K562 (cell line): ENCODE measurements around the gene CREB3L4. TPM values are rescaled to one million over a fixed set of nuclear protein-coding genes. Genes with fewer than 3 reads are reported as not detected.

Experiments
- BCOR ChIP-seq: fragments of 450-650 bp; IDR thresholded peaks from 2 replicates; pipeline ENCODE4 v1.6.1; 2016
- FOXJ2 ChIP-seq: fragments of 200-800 bp; sonication (Bioruptor generic); IDR thresholded peaks from 2 replicates; pipeline ENCODE4 v1.6.1; 2016; ENCODE audit warnings: missing genetic modification characterization, missing compliant biosample characterization
- MYC ChIP-seq, 2 experiments: fragments of 250-450 bp in 1 of 2; sonication (Bioruptor Pico) in 1 of 2; IDR thresholded peaks; 2 replicates each; pipeline versions ENCODE4 v1.5.1 to v1.6.1; 2012 to 2021; ENCODE audit warnings: low read depth in 2 of 2, borderline replicate concordance in 1 of 2, improper control_type of control experiment in 1 of 2, low read length in 1 of 2, mild to moderate bottlenecking in 1 of 2, moderate library complexity in 1 of 2
- NFIX ChIP-seq: fragments of 250-450 bp; sonication (Bioruptor Pico); IDR thresholded peaks from 2 replicates; pipeline ENCODE4 v1.4.0; 2020; ENCODE audit warnings: low read depth, mild to moderate bottlenecking, moderate library complexity
- NRF1 ChIP-seq, 2 experiments: fragments of 450-650 bp; IDR thresholded peaks in 1 of 2; conservative IDR thresholded peaks in 1 of 2; 2 replicates each; pipeline ENCODE4 v1.6.1; 2014; ENCODE audit warnings: mild to moderate bottlenecking in 2 of 2
- PML ChIP-seq: IDR thresholded peaks from 2 replicates; pipeline ENCODE4 v1.6.1; 2012; ENCODE audit warnings: low read length, inconsistent platforms
- RBM22 ChIP-seq: fragments of 200-400 bp; formaldehyde crosslinking; IDR thresholded peaks from 2 replicates; pipeline ENCODE4 v1.6.1; 2018; ENCODE audit warnings: low read length, low read depth; ENCODE audit not compliant: poor library complexity, severe bottlenecking
- polyA plus RNA-seq, 8 experiments: library from polyadenylated mRNA; depleted of rRNA in 4 of 8; stranded (reverse) in 5 of 8; unstranded in 3 of 8; fragments of >200 nt; fragmentation: Nextera tagmentation in 2 of 8; fragmentation: Illumina TruSeq in 1 of 8; extraction: Ambion mirVana in 2 of 8; extraction: Trizol in 1 of 8; gene quantifications; 2 replicates each; pipeline versions ENCODE4 v1.2.1 to v1.2.3, GENCODE V29; 2011 to 2014; ENCODE audit warnings: inconsistent platforms in 1 of 8, missing spikeins in 1 of 8
- total RNA-seq, 7 experiments: library from RNA; depleted of rRNA in 6 of 7; stranded (reverse); fragments of >200 nt in 6 of 7; fragmentation: Illumina TruSeq in 2 of 7; extraction: Trizol in 2 of 7; gene quantifications; 2 replicates each; pipeline versions ENCODE4 v1.2.1 to v1.2.3, GENCODE V29; 2011 to 2021; ENCODE audit warnings: low replicate concordance in 1 of 7
- TF ChIP-seq, protein P1 (sequence below): fragments of 450-650 bp; IDR thresholded peaks from 2 replicates; pipeline ENCODE4 v1.6.1; 2017; ENCODE audit warnings: antibody characterized with exemption, mild to moderate bottlenecking
- TF ChIP-seq, protein P2 (sequence below), 2 experiments: fragments of 450-650 bp; conservative IDR thresholded peaks; 2 replicates each; pipeline ENCODE4 v1.6.1; 2017; ENCODE audit warnings: mild to moderate bottlenecking in 2 of 2, moderate library complexity in 2 of 2

Gene CREB3L4
- total and polyA plus RNA-seq, 9 of the 15 experiments (the other 6 are each of a cell fraction or from before 2014, with no cell fraction given): 9.9 to 18.6 (median 13.9) TPM

DNA sequence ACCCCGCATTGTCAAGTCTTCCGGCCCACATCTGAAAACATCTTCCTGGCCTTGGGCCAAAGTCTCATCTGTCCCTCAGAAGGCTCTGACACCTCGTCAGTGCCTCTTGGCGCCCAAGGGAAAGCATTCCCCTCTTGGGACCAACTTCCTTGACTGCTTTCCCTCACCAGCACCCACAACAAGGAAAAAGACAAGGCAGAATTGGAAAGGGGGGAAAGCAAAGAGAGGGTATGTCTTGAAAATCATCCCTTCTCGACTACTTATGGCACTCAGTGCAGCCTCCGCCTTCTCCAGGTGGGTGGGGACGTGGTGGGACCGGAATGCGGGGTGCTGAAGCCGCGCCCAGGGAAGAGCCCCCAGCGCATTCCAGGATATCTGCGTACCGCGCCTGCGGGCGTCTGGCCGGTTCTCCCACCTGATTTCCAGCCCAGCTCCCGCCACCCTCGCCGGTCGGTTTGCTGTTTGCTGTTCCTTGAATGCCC lies 3.8 kb upstream of the CREB3L4 start (continued):
- TF ChIP-seq, protein P1, sequence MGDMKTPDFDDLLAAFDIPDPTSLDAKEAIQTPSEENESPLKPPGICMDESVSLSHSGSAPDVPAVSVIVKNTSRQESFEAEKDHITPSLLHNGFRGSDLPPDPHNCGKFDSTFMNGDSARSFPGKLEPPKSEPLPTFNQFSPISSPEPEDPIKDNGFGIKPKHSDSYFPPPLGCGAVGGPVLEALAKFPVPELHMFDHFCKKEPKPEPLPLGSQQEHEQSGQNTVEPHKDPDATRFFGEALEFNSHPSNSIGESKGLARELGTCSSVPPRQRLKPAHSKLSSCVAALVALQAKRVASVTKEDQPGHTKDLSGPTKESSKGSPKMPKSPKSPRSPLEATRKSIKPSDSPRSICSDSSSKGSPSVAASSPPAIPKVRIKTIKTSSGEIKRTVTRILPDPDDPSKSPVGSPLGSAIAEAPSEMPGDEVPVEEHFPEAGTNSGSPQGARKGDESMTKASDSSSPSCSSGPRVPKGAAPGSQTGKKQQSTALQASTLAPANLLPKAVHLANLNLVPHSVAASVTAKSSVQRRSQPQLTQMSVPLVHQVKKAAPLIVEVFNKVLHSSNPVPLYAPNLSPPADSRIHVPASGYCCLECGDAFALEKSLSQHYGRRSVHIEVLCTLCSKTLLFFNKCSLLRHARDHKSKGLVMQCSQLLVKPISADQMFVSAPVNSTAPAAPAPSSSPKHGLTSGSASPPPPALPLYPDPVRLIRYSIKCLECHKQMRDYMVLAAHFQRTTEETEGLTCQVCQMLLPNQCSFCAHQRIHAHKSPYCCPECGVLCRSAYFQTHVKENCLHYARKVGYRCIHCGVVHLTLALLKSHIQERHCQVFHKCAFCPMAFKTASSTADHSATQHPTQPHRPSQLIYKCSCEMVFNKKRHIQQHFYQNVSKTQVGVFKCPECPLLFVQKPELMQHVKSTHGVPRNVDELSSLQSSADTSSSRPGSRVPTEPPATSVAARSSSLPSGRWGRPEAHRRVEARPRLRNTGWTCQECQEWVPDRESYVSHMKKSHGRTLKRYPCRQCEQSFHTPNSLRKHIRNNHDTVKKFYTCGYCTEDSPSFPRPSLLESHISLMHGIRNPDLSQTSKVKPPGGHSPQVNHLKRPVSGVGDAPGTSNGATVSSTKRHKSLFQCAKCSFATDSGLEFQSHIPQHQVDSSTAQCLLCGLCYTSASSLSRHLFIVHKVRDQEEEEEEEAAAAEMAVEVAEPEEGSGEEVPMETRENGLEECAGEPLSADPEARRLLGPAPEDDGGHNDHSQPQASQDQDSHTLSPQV: no peak
- TF ChIP-seq NFIX (peak; percentile 56; the same call in 1 of the 2 replicates), PML (no peak), BCOR (0 out of 2 replicates have a peak, but pooled peaks have one; percentile 4), RBM22 (no peak), NRF1 (conservative IDR thresholded peaks at IDR 0.05 in 1 of 2, IDR thresholded peaks at IDR 0.05 in 1 of 2) (peak; percentile 18 to 32; a peak in 1 of 4 replicates), MYC (IDR thresholded peaks at IDR 0.05; ENCODE audit: low read depth, low read length) (no peak), MYC (CRISPR knock-in tag; IDR thresholded peaks at IDR 0.05; ENCODE audit: borderline replicate concordance, low read depth) (0 out of 2 replicates have a peak, but pooled peaks have one; percentile 35), FOXJ2 (peak; percentile 38; the same call in 1 of the 2 replicates)
- TF ChIP-seq, protein P2, sequence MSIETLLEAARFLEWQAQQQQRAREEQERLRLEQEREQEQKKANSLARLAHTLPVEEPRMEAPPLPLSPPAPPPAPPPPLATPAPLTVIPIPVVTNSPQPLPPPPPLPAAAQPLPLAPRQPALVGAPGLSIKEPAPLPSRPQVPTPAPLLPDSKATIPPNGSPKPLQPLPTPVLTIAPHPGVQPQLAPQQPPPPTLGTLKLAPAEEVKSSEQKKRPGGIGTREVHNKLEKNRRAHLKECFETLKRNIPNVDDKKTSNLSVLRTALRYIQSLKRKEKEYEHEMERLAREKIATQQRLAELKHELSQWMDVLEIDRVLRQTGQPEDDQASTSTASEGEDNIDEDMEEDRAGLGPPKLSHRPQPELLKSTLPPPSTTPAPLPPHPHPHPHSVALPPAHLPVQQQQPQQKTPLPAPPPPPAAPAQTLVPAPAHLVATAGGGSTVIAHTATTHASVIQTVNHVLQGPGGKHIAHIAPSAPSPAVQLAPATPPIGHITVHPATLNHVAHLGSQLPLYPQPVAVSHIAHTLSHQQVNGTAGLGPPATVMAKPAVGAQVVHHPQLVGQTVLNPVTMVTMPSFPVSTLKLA (conservative IDR thresholded peaks at IDR 0.05): 0 out of 4 replicates have a peak, but pooled peaks of 1 of the 2 experiments have one; percentile 12
